Neural crest cell (in vitro differentiated cells): ENCODE data around the gene PCNX4. TPM values are rescaled to one million over a fixed set of nuclear protein-coding genes. Genes with fewer than 3 reads are reported as not detected.

Experiments used
- DNase-seq: peaks from one replicate; pipeline ENCODE4 v3.0.0; 2021; ENCODE audit warnings: low read depth, mixed read lengths, low spot score
- H3K27ac Mint-ChIP-seq: one replicate; pipeline ENCODE4 v1.8.0; 2021; ENCODE audit warnings: mild to moderate bottlenecking, mixed read lengths; ENCODE audit not compliant: unreplicated experiment
- H3K27me3 Mint-ChIP-seq: 2 replicates; pipeline ENCODE4 v1.8.0; 2021; ENCODE audit warnings: low read depth, mild to moderate bottlenecking, mixed read lengths
- H3K36me3 Mint-ChIP-seq: 2 replicates; pipeline ENCODE4 v1.8.0; 2021; ENCODE audit warnings: low read depth, mild to moderate bottlenecking, mixed read lengths
- H3K4me1 Mint-ChIP-seq: 2 replicates; pipeline ENCODE4 v1.8.0; 2021; ENCODE audit warnings: mixed read lengths
- H3K4me3 Mint-ChIP-seq: one replicate; pipeline ENCODE4 v1.8.0; 2021; ENCODE audit warnings: mild to moderate bottlenecking, mixed read lengths
- H3K9me3 Mint-ChIP-seq: 2 replicates; pipeline ENCODE4 v1.8.0; 2021; ENCODE audit warnings: mixed read lengths
- total RNA-seq: library from RNA; stranded (reverse); gene quantifications from 2 replicates; pipeline ENCODE4 v1.2.1, GENCODE V29; 2021
- TF ChIP-seq, protein P1 (sequence below): fragments of 200-600 bp; sonication (generic); conservative IDR thresholded peaks from 2 replicates; pipeline ENCODE4 v1.5.0; 2021; ENCODE audit warnings: antibody characterized with exemption, mild to moderate bottlenecking

The PCNX4 gene
- total RNA-seq, 1 donor from 2014 or later = 84.6 TPM

DNA sequence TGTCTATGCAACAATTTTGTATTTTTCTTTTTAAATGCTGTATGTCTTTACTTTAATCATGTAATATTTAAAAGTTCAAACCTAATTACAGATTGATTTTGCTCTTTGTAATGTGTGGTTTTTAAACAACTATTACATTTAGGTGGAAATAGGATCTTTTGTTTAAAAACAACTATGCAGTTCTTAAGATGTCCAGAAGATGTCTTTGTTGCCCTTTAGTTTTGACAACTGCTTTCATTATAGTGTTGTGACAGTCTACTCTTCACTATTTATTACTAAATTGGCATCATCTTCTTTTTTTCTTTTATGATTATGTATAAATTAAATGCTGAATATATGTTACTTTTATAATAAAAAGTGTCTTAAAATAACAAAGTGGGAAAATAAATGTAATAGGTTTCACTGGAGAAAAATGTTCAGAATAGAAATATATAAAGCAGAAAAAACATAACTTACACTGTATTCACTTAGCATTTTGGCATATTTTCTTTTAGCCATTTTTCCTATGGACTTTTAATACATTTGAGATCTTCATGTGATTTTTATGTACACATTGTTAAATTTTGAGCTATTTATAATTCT, 27.1 kb upstream of the PCNX4 start:
- Mint-ChIP-seq H3K4me1 (peaks cover 10% of the 10 kb centered on the region), H3K9me3 (no peaks in the 10 kb centered on the region), H3K36me3 (no peaks in the 10 kb centered on the region), H3K4me3 (no peak overlapping the region), H3K27me3 (no peaks in the 10 kb centered on the region), H3K27ac (no peak overlapping the region)
- TF ChIP-seq, protein P1, sequence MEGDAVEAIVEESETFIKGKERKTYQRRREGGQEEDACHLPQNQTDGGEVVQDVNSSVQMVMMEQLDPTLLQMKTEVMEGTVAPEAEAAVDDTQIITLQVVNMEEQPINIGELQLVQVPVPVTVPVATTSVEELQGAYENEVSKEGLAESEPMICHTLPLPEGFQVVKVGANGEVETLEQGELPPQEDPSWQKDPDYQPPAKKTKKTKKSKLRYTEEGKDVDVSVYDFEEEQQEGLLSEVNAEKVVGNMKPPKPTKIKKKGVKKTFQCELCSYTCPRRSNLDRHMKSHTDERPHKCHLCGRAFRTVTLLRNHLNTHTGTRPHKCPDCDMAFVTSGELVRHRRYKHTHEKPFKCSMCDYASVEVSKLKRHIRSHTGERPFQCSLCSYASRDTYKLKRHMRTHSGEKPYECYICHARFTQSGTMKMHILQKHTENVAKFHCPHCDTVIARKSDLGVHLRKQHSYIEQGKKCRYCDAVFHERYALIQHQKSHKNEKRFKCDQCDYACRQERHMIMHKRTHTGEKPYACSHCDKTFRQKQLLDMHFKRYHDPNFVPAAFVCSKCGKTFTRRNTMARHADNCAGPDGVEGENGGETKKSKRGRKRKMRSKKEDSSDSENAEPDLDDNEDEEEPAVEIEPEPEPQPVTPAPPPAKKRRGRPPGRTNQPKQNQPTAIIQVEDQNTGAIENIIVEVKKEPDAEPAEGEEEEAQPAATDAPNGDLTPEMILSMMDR = peak; percentile 70
- DNase-seq = no peak

DNA sequence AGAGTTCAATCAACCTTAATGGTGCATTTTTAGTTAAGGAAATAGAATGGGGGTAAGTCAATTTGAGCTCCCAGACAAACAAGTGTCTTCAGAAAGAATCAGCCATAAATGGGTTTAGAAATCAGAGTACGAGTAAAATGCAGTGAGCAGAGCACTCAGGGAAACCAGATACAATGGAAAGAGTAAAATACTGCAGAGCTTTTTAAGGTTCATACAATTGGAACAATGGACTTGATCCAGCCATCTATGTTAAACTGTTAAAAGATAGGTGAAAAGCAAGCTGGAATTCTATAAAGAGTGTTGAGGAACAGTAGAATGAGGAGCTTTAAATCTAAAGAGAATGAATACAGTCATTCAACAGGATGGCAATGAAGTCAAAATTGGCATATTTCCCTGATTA, 23.8 kb upstream of the PCNX4 start:
- no peak for DNase-seq
- TF ChIP-seq, protein P1 = no peak
- no peaks in the 10 kb centered on the region for H3K36me3 Mint-ChIP-seq
- peaks cover 10% of the 10 kb centered on the region for H3K4me1 Mint-ChIP-seq
- H3K27ac Mint-ChIP-seq = no peak overlapping the region
- no peak overlapping the region for H3K4me3 Mint-ChIP-seq
- no peaks in the 10 kb centered on the region for H3K9me3 Mint-ChIP-seq
- no peaks in the 10 kb centered on the region for H3K27me3 Mint-ChIP-seq

DNA sequence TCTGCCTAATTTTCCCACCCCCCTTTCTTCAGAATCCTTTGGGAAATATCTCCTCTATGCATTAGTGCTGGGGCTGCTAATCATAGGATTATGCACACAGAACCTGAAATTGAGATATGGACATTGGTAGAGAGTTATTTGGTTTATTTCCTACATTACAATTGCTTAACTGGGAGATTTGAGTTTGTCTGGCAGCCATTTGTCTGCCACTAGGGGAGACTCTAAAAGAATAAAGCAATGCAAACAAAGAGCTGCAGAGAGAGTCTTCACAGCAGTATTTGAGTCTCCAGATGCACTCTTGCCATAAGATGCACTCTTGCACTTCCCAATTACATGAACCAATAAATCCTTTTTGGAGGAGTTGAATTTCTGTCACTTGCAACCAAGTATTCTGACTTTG, 12.0 kb upstream of the PCNX4 start:
- Mint-ChIP-seq H3K27me3 (no peaks in the 10 kb centered on the region), H3K4me1 (peaks cover 6% of the 10 kb centered on the region), H3K4me3 (no peak overlapping the region), H3K36me3 (peaks cover 4% of the 10 kb centered on the region), H3K27ac (no peak overlapping the region), H3K9me3 (peaks cover 6% of the 10 kb centered on the region)
- TF ChIP-seq, protein P1 = peak; percentile 42
- no peak for DNase-seq

DNA sequence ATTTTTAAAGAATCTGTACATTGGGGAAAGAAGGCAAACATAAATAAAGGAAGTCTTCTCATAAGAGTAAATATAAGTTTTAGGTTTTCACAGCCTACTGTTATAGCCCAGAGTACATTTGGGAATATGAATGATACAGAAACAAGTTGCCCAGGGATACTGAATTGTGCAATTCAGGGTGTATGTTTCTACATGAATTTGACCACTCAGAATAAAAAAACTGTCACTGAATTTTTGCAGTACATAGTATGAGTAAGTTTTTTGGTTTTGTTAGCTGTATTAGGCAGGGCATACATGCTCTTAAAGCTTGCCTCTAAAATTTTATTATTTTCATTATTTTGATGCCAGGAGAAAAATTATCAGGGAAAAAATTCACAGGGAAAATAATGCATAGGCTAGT, 6.6 kb upstream of the PCNX4 start:
- DNase-seq = no peak
- Mint-ChIP-seq H3K27me3 (no peaks in the 10 kb centered on the region), H3K4me3 (no peak overlapping the region), H3K4me1 (no peaks in the 10 kb centered on the region), H3K36me3 (no peaks in the 10 kb centered on the region), H3K27ac (no peak overlapping the region), H3K9me3 (no peaks in the 10 kb centered on the region)
- TF ChIP-seq, protein P1 = no peak

DNA sequence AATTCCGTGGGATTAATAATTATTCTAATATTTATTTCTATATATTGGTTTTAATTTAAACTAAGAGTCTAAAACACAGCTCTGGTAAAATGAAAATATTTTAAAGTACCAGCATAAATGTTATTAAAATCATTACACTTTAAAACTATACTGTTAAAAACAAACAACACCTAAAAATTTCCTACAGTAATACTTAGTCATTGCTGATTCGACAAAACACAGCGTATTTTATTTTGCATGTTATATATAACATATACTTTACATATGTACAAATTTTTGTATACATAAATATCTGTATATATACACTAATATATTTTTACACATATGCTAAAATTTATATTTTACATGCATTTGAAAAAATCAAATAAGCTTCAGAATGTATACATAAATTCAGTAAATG, 6.0 kb upstream of the PCNX4 start:
- Mint-ChIP-seq H3K9me3 (no peaks in the 10 kb centered on the region), H3K27me3 (no peaks in the 10 kb centered on the region), H3K27ac (no peak overlapping the region), H3K4me3 (no peak overlapping the region), H3K4me1 (peaks cover 2% of the 10 kb centered on the region), H3K36me3 (no peaks in the 10 kb centered on the region)
- no peak for DNase-seq
- TF ChIP-seq, protein P1 = no peak
